GM13977 (cell line): ENCODE results near the gene CCSER1.
"Not testable (repeated sequence)": the region's sequence is repeated elsewhere in the genome, so short reads cannot be mapped to it uniquely, and the experiment has no call there.

ENCODE experiments used
- DNase-seq: peaks from one replicate; pipeline ENCODE4 v3.0.0; 2012; ENCODE audit warnings: low spot score
- in situ Hi-C: fragments of 300-500 bp; cut with MboI; formaldehyde crosslinking; loops from one replicate; pipeline ENCODE4 v1.12.0; 2022; ENCODE audit warnings: low sequenced_read_pairs, low pct_unique_long_range_greater_than_20kb, mixed read lengths, inconsistent platforms; ENCODE audit not compliant: unreplicated experiment
- TF ChIP-seq, protein P1 (sequence below): IDR thresholded peaks from 2 replicates; pipeline ENCODE4 v1.5.1; 2012; ENCODE audit warnings: mild to moderate bottlenecking, control low read depth; ENCODE audit not compliant: insufficient read depth; ENCODE audit errors: extremely low read depth, missing control alignments

Gene CCSER1

DNA sequence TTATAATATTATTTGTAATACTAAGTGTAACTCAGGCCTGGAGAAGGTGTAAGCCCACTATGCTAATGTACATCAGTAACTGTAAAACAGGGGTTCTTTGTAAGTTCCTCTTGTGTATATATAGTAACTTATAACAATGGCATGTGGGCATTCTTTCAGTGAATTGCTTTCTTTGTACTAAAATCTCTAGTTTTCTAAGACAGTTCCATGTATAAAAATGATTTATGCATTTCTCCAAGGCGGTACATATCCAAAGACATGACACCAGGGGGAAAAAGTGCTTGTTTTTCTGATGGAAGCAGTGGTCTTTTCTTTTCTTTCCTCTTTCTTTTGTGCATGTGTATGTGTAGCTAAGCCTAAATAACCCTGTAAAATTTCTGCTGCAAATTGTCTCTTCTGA is 1474.2 kb downstream of the CCSER1 start:
- TF ChIP-seq, protein P1, sequence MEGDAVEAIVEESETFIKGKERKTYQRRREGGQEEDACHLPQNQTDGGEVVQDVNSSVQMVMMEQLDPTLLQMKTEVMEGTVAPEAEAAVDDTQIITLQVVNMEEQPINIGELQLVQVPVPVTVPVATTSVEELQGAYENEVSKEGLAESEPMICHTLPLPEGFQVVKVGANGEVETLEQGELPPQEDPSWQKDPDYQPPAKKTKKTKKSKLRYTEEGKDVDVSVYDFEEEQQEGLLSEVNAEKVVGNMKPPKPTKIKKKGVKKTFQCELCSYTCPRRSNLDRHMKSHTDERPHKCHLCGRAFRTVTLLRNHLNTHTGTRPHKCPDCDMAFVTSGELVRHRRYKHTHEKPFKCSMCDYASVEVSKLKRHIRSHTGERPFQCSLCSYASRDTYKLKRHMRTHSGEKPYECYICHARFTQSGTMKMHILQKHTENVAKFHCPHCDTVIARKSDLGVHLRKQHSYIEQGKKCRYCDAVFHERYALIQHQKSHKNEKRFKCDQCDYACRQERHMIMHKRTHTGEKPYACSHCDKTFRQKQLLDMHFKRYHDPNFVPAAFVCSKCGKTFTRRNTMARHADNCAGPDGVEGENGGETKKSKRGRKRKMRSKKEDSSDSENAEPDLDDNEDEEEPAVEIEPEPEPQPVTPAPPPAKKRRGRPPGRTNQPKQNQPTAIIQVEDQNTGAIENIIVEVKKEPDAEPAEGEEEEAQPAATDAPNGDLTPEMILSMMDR: no peak
- in situ Hi-C loops: no loop called here

DNA sequence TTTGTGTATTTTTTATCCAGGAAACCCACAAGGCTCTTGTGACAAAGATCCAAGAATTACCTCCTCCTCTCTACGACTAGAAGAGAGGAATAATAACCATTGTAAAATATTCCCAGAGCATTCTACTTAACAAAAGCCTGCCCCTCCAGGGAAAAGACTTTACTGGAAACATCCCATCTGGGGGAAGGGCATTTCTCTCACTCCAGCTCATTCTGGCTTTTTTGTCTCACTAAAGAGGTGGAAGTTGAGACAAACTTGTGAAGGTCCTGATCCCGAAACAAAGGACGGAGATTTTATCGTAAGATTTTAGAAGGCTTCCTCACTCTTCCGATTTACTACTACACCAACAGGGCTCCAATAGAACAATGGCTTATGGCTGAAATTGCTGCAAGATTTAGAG is 1484.6 kb downstream of the CCSER1 start:
- DNase-seq: no peak
- TF ChIP-seq, protein P1: no peak
- in situ Hi-C loops: no loop called here

More for the DNA sequence above, 1474.2 kb downstream of the CCSER1 start:
- no peak for DNase-seq

DNA sequence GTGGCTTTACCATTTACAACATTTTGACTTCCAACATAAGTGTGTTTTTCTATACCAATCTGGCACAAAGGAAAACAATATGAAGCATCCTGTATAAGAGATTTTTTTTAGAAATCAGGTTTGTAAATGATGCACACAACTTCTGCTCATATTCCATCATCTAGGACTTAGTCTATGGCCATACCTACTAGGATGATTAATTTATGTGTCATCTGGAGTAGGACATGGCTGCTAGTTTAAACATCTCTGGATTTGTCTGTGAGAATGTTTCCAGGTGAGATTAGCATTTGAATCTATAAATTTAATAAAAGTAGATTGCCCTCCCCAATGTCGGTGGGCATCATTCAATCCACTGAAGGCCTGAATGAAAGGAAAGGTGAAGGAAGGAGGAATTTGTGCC is 1493.8 kb downstream of the CCSER1 start:
- in situ Hi-C loops: no loop called here
- TF ChIP-seq, protein P1: no peak
- DNase-seq: no peak

DNA sequence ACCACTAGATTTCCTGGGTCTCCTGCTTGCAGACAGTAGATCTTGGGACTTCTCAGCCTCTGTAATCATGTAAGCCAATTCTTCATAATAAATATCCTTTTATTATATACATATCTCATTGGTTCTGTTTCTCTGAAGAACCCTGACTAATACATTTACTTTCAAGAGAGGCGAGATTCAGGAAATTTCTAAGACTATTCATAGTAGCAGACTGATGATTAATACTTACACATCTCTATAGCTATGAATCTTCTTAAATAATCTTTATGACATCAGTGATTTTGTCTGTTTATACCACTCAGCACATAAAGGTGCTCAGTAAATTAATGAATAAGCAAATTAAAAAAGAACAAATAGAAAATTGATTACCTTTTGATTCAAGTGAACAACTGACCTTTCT is 1494.3 kb downstream of the CCSER1 start:
- in situ Hi-C loops: no loop called here
- no peak for DNase-seq
- TF ChIP-seq, protein P1: no peak

DNA sequence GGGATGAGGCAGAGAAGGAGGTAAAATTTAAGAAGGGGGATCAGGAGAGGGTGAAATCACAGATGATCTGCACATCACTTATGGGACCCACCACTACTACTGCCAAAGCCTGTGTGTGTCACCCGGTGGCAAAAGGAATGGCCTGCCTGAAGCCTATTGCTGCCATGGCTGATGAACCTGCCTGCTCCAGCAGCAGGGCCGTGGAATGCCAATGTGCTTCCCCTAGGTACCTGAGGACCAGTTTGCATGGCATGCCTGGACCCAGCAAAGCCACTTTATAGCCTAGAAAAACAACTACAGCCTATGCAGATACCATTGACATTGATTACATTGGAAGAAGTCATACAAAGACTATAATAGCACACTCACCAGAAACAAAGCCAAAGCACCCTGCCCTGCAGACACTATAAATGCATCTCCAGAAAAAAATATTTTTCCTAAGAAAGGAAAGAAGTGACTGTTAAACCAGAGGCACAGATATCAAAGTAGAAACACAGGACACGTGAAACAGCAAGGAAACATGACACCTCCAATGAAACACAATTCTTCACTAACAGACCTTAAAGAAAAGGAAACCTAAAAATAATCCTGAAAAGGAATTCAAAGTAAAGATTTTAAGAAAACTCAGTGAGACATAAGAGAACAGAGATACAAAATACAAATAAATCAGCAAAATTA is 1495.9 kb downstream of the CCSER1 start:
- DNase-seq: no peak
- TF ChIP-seq, protein P1: no peak
- in situ Hi-C loops: no loop called here

DNA sequence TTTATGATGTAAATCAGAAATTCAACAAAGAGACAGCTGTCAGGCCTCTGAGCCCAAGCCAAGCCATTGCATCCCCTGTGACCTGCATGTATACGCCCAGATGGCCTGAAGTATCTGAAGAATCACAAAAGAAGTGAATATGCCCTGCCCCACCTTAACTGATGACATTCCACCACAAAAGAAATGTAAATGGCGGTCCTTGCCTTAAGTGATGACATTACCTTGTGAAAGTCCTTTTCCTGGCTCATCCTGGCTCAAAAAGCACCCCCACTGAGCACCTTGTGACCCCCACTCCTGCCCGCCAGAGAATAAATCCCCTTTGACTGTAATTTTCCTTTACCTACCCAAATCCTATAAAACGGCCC is 1496.4 kb downstream of the CCSER1 start:
- in situ Hi-C loops, DNase-seq: not testable (repeated sequence)

DNA sequence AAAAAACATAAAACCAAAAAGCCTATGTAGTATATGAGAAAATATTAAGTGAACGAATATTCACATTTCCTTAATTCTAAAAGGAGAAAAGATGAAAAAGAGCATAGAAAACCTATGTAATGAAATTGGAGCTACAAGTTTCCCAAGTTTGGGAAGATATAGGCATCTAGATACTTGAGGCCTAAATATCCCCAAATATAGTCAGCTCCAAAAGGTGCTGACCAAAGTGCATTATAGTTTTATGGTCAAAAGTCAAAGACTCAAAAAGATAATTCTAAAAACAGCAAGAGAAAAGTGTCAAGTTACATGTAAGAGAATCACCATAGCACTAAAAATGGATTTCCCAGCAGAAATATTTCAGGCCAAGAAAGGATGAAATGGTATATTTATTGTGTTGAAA is 1502.9 kb downstream of the CCSER1 start:
- TF ChIP-seq, protein P1: no peak
- in situ Hi-C loops: no loop called here
- DNase-seq: no peak
